Body of pancreas (tissue), 4 donors: Measurements from ENCODE around the gene RUSC1. TPM values are rescaled to one million over a fixed set of nuclear protein-coding genes. Genes with fewer than 3 reads are reported as not detected.
A peak's percentile ranks its signal among the peaks of the same experiment; 100 is the strongest.

ENCODE experiments used
- ATAC-seq: fragments of 150-250 bp; one replicate; pipeline ENCODE4 v1.9.1; 2016
- DNase-seq, 4 donors: peaks; one replicate each; pipeline ENCODE4 v3.0.0-alpha.2; 2019
- H3K27ac ChIP-seq, 4 donors: fragments of 200-600 bp; sonication (generic); 1 replicate in 3 of 4; 2 replicates in 1 of 4; pipeline versions ENCODE4 v1.5.1 to v1.6.1; 2016 to 2019; ENCODE audit warnings: mild to moderate bottlenecking in 1 of 4, mixed read lengths in 1 of 4, moderate library complexity in 1 of 4
- H3K27me3 ChIP-seq, 2 donors: fragments of 200-600 bp; sonication (generic); one replicate each; pipeline ENCODE4 v1.6.0; 2016; ENCODE audit warnings: mild to moderate bottlenecking in 1 of 2
- H3K36me3 ChIP-seq, 2 donors: fragments of 200-600 bp; sonication (generic); replicated peaks in 1 of 2; 2 replicates each; pipeline ENCODE4 v1.5.1; 2016; ENCODE audit warnings: low read depth in 2 of 2; ENCODE audit not compliant: insufficient read depth in 1 of 2
- H3K4me1 ChIP-seq: fragments of 200-600 bp; sonication (generic); one replicate; pipeline ENCODE4 v1.6.0; 2016
- H3K4me3 ChIP-seq, 2 donors: fragments of 200-600 bp; sonication (generic); 1 replicate in 1 of 2; 2 replicates in 1 of 2; pipeline ENCODE4 v1.5.1; 2016 to 2019
- H3K9me3 ChIP-seq, 3 donors: fragments of 200-600 bp; sonication (generic); 1 replicate in 2 of 3; 2 replicates in 1 of 3; pipeline ENCODE4 v1.5.1; 2016
- CTCF ChIP-seq, 7 experiments: fragments of 450-650 bp in 4 of 7; fragments of 200-600 bp in 3 of 7; sonication (generic) in 3 of 7; IDR thresholded peaks; one replicate each; pipeline ENCODE4 v1.5.1; 2016 to 2019; ENCODE audit warnings: antibody characterized with exemption in 7 of 7
- POLR2A ChIP-seq, 3 donors: fragments of 450-650 bp; IDR thresholded peaks; one replicate each; pipeline ENCODE4 v1.6.1; 2016; ENCODE audit warnings: antibody characterized with exemption in 3 of 3, mild to moderate bottlenecking in 2 of 3
- WGBS, 2 donors: methylation state at CpG; one replicate each; pipeline ENCODE4 v1.1.5; 2017; 5-methylcytosine and 5-hydroxymethylcytosine counted together
- intact Hi-C: fragments of 100-400 bp; cut with DNase I; formaldehyde crosslinking; loops from one replicate; pipeline ENCODE4 v1.15.1; 2023
- total RNA-seq, 2 donors: library from RNA; depleted of rRNA; stranded (reverse); fragments of >200 nt; gene quantifications; one replicate each; pipeline ENCODE4 v1.1.0, GENCODE V29; 2016

Gene RUSC1
- total RNA-seq, 2 donors from 2014 or later, result 19.4 to 21.3 TPM

DNA sequence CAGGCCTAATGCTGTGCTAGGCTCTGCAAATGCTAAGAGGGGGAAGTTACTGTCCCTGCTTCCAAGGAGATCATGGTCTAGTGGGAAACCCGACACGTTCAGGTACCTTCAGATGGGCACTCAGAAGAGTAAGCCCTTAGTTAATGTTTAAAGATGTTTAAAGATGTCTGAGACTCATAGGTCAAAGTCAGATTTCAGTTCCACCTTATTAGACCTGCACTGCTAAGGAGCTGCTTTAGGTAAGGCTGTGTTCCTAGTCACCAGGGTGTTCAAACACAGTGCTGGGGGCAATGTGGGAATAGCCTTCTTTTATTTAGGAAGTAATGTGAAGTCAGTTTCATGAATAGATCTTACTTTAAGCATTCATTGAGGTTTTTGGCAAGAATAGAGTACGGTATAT lies 3.8 kb upstream of the RUSC1 start:
- intact Hi-C loops, result no loop called here
- Histone ChIP-seq H3K36me3 (peaks cover 0 to 2% of the 10 kb centered on the region in 2 donors), H3K4me1 (peaks cover 16% of the 10 kb centered on the region), H3K9me3 (no peaks in the 10 kb centered on the region), H3K27ac (no peak overlapping the region), H3K27me3 (no peaks in the 10 kb centered on the region), H3K4me3 (no peak overlapping the region)
- ATAC-seq (no peak), DNase-seq (no peak)
- 73 to 88% methylated on average over 3 of the region's 3 CpGs for WGBS, 2 donors
- no peak for TF ChIP-seq POLR2A (IDR thresholded peaks at IDR 0.05)
- no peak for TF ChIP-seq CTCF (IDR thresholded peaks at IDR 0.05)

- intact Hi-C loops, result no loop called here
- peaks cover 0 to 2% of the 10 kb centered on the region in 2 donors for H3K36me3 ChIP-seq
- TF ChIP-seq POLR2A (IDR thresholded peaks at IDR 0.05) (no peak), CTCF (IDR thresholded peaks at IDR 0.05) (no peak)
Observed at GRCh38 chr1:155318082-155318481, 2.6 kb upstream of the RUSC1 start.

GRCh38 chr1:155319536-155319935 lies 1.2 kb upstream of the RUSC1 start:
- no peak overlapping the region for H3K4me3 ChIP-seq
- H3K4me1 ChIP-seq, result peaks cover 24% of the 10 kb centered on the region
- ATAC-seq (no peak), DNase-seq (no peak)
- WGBS, 2 donors, result 68 to 77% methylated on average over 5 of the region's 5 CpGs
- no peak for TF ChIP-seq POLR2A (IDR thresholded peaks at IDR 0.05)
- TF ChIP-seq CTCF (IDR thresholded peaks at IDR 0.05), result no peak
- H3K27ac ChIP-seq, result no peak overlapping the region
- no peaks in the 10 kb centered on the region for H3K9me3 ChIP-seq
- H3K36me3 ChIP-seq, result peaks cover 0 to 2% of the 10 kb centered on the region in 2 donors
- no peaks in the 10 kb centered on the region for H3K27me3 ChIP-seq
- intact Hi-C loops, result no loop called here

More at GRCh38 chr1:155318082-155318481, 2.6 kb upstream of the RUSC1 start:
- Histone ChIP-seq H3K9me3 (no peaks in the 10 kb centered on the region), H3K27me3 (no peaks in the 10 kb centered on the region), H3K27ac (no peak overlapping the region), H3K4me1 (peaks cover 24% of the 10 kb centered on the region), H3K4me3 (no peak overlapping the region)
- DNase-seq (no peak), ATAC-seq (no peak)
- 90 to 98% methylated on average over 5 to 9 of the region's 9 CpGs for WGBS, 2 donors

GRCh38 chr1:155320252-155320651 lies 442 bp upstream of the RUSC1 start:
- intact Hi-C loops, result loop anchor here (5.0 kb wide), 1 partner anchor 68 kb away; no protein-coding TSS in a partner anchor
- Histone ChIP-seq H3K36me3 (no peaks in the 10 kb centered on the region), H3K27me3 (no peaks in the 10 kb centered on the region), H3K4me3 (no peak overlapping the region), H3K4me1 (peaks cover 27% of the 10 kb centered on the region), H3K9me3 (no peaks in the 10 kb centered on the region), H3K27ac (peak overlapping the region in 1 of 4 donors; percentile 28)
- TF ChIP-seq CTCF (IDR thresholded peaks at IDR 0.05), result no peak
- TF ChIP-seq POLR2A (IDR thresholded peaks at IDR 0.05), result no peak
- no peak for ATAC-seq
- no peak for DNase-seq
- WGBS, 2 donors, result 54 to 77% methylated on average over 10 to 11 of the region's 11 CpGs
